Muscle layer of colon (tissue), 2 donors: ENCODE measurements around the gene ZC3H15.
"Not testable (repeated sequence)": the region's sequence is repeated elsewhere in the genome, so short reads cannot be mapped to it uniquely, and the experiment has no call there.

ENCODE experiments used
- H3K27ac ChIP-seq: one replicate; pipeline ENCODE4 v1.7.0; 2013; ENCODE audit warnings: low read depth, mild to moderate bottlenecking, low read length, moderate library complexity
- H3K27me3 ChIP-seq, 2 donors: one replicate each; pipeline ENCODE4 v1.7.0; 2013; ENCODE audit warnings: low read length in 2 of 2, mild to moderate bottlenecking in 2 of 2; ENCODE audit not compliant: insufficient read depth in 2 of 2, control insufficient read depth in 1 of 2
- H3K36me3 ChIP-seq: one replicate; pipeline ENCODE4 v1.7.0; 2013; ENCODE audit warnings: mild to moderate bottlenecking, low read length; ENCODE audit not compliant: insufficient read depth
- H3K4me1 ChIP-seq: one replicate; pipeline ENCODE4 v1.7.0; 2013; ENCODE audit warnings: mild to moderate bottlenecking, low read length; ENCODE audit not compliant: insufficient read depth
- H3K4me3 ChIP-seq, 2 donors: one replicate each; pipeline ENCODE4 v1.7.0; 2013; ENCODE audit warnings: low read length in 2 of 2, low read depth in 1 of 2, mild to moderate bottlenecking in 1 of 2, moderate library complexity in 1 of 2
- H3K9ac ChIP-seq: one replicate; pipeline ENCODE4 v1.7.0; 2013; ENCODE audit warnings: low read length
- H3K9me3 ChIP-seq: one replicate; pipeline ENCODE4 v1.7.0; 2013; ENCODE audit warnings: mild to moderate bottlenecking, low read length
- donor health status: abdominal sarcoma.
- donor health status: Adenocarcinoma of cecum.

ZC3H15 gene

GRCh38 chr2:186497928-186498327 is 11.9 kb downstream of the ZC3H15 start:
- peaks cover 43% of the 10 kb centered on the region for H3K36me3 ChIP-seq
- H3K9ac ChIP-seq: no peak overlapping the region
- no peaks in the 10 kb centered on the region for H3K27me3 ChIP-seq
- no peaks in the 10 kb centered on the region for H3K9me3 ChIP-seq
- H3K4me1 ChIP-seq: peaks cover 11% of the 10 kb centered on the region
- H3K27ac ChIP-seq: no peak overlapping the region
- no peak overlapping the region for H3K4me3 ChIP-seq

GRCh38 chr2:186498834-186499233 is 12.8 kb downstream of the ZC3H15 start:
- H3K9me3 ChIP-seq: no peaks in the 10 kb centered on the region
- H3K4me1 ChIP-seq: peaks cover 5% of the 10 kb centered on the region
- no peaks in the 10 kb centered on the region for H3K27me3 ChIP-seq
- H3K4me3 ChIP-seq: no peak overlapping the region
- H3K9ac ChIP-seq: no peak overlapping the region
- no peak overlapping the region for H3K27ac ChIP-seq
- peaks cover 40% of the 10 kb centered on the region for H3K36me3 ChIP-seq

GRCh38 chr2:186503827-186504606 is 18.0 kb downstream of the ZC3H15 start:
- Histone ChIP-seq H3K9ac (no peak overlapping the region), H3K9me3 (no peaks in the 10 kb centered on the region), H3K27me3 (no peaks in the 10 kb centered on the region), H3K4me1 (peaks cover 5% of the 10 kb centered on the region), H3K36me3 (peaks cover 58% of the 10 kb centered on the region), H3K4me3 (no peak overlapping the region), H3K27ac (no peak overlapping the region)

GRCh38 chr2:186508263-186508662 is 22.2 kb downstream of the ZC3H15 start:
- no peaks in the 10 kb centered on the region for H3K27me3 ChIP-seq
- H3K27ac ChIP-seq: no peak overlapping the region
- no peaks in the 10 kb centered on the region for H3K9me3 ChIP-seq
- peaks cover 5% of the 10 kb centered on the region for H3K4me1 ChIP-seq
- H3K9ac ChIP-seq: no peak overlapping the region
- H3K36me3 ChIP-seq: peaks cover 43% of the 10 kb centered on the region
- no peak overlapping the region for H3K4me3 ChIP-seq

- Histone ChIP-seq H3K27ac (no peak overlapping the region), H3K4me1 (no peaks in the 10 kb centered on the region), H3K27me3 (no peaks in the 10 kb centered on the region), H3K36me3 (no peaks in the 10 kb centered on the region), H3K9me3 (no peaks in the 10 kb centered on the region), H3K4me3 (no peak overlapping the region), H3K9ac (no peak overlapping the region)
Observed at GRCh38 chr2:186515376-186515775, 29.3 kb downstream of the ZC3H15 start.

- Histone ChIP-seq H3K27ac (no peak overlapping the region), H3K9ac (no peak overlapping the region), H3K4me3 (no peak overlapping the region), H3K9me3 (no peaks in the 10 kb centered on the region), H3K4me1 (no peaks in the 10 kb centered on the region), H3K36me3 (no peaks in the 10 kb centered on the region), H3K27me3 (no peaks in the 10 kb centered on the region)
Observed at GRCh38 chr2:186516396-186516795, 30.3 kb downstream of the ZC3H15 start.

- no peaks in the 10 kb centered on the region for H3K4me1 ChIP-seq
- no peaks in the 10 kb centered on the region for H3K27me3 ChIP-seq
- H3K27ac ChIP-seq: no peak overlapping the region
- H3K4me3 ChIP-seq: no peak overlapping the region
- no peak overlapping the region for H3K9ac ChIP-seq
- H3K36me3 ChIP-seq: no peaks in the 10 kb centered on the region
- H3K9me3 ChIP-seq: no peaks in the 10 kb centered on the region
Observed at GRCh38 chr2:186517090-186517489, 31.0 kb downstream of the ZC3H15 start.

GRCh38 chr2:186518291-186518690 is 32.2 kb downstream of the ZC3H15 start:
- no peaks in the 10 kb centered on the region for H3K36me3 ChIP-seq
- no peak overlapping the region for H3K4me3 ChIP-seq
- H3K9me3 ChIP-seq: no peaks in the 10 kb centered on the region
- no peak overlapping the region for H3K9ac ChIP-seq
- H3K4me1 ChIP-seq: peaks cover 9% of the 10 kb centered on the region
- H3K27me3 ChIP-seq: no peaks in the 10 kb centered on the region
- H3K27ac ChIP-seq: no peak overlapping the region

- Histone ChIP-seq H3K9me3 (no peaks in the 10 kb centered on the region), H3K27me3 (no peaks in the 10 kb centered on the region), H3K4me1 (peaks cover 9% of the 10 kb centered on the region), H3K36me3 (no peaks in the 10 kb centered on the region), H3K4me3 (no peak overlapping the region), H3K27ac (no peak overlapping the region), H3K9ac (no peak overlapping the region)
Observed at GRCh38 chr2:186518945-186519344, 32.9 kb downstream of the ZC3H15 start.

- not testable (repeated sequence) for H3K27me3 ChIP-seq, H3K9me3 ChIP-seq, H3K36me3 ChIP-seq, H3K9ac ChIP-seq, H3K27ac ChIP-seq, H3K4me3 ChIP-seq
- peaks cover 14% of the 10 kb centered on the region for H3K4me1 ChIP-seq
Observed at GRCh38 chr2:186521570-186522153, 35.6 kb downstream of the ZC3H15 start.

GRCh38 chr2:186522450-186522849 is 36.4 kb downstream of the ZC3H15 start:
- no peaks in the 10 kb centered on the region for H3K9me3 ChIP-seq
- no peak overlapping the region for H3K9ac ChIP-seq
- no peaks in the 10 kb centered on the region for H3K36me3 ChIP-seq
- peaks cover 14% of the 10 kb centered on the region for H3K4me1 ChIP-seq
- no peak overlapping the region for H3K4me3 ChIP-seq
- no peaks in the 10 kb centered on the region for H3K27me3 ChIP-seq
- no peak overlapping the region for H3K27ac ChIP-seq

- no peaks in the 10 kb centered on the region for H3K36me3 ChIP-seq
- peaks cover 14% of the 10 kb centered on the region for H3K4me1 ChIP-seq
- H3K9ac ChIP-seq: no peak overlapping the region
- no peaks in the 10 kb centered on the region for H3K9me3 ChIP-seq
- H3K27ac ChIP-seq: no peak overlapping the region
- H3K4me3 ChIP-seq: no peak overlapping the region
- no peaks in the 10 kb centered on the region for H3K27me3 ChIP-seq
Observed at GRCh38 chr2:186523791-186524190, 37.7 kb downstream of the ZC3H15 start.
